K562 (cell line): ENCODE measurements around the gene CDC25B. TPM values are rescaled to one million over a fixed set of nuclear protein-coding genes. Genes with fewer than 3 reads are reported as not detected.

Experiments
- CHD7 ChIP-seq: fragments of 200-600 bp; sonication (generic); IDR thresholded peaks from one replicate; pipeline ENCODE4 v1.6.1; 2012; ENCODE audit warnings: mild to moderate bottlenecking, low read depth, low read length, inconsistent platforms
- CTCFL ChIP-seq: IDR thresholded peaks from 2 replicates; pipeline ENCODE4 v1.6.1; 2011; ENCODE audit warnings: borderline replicate concordance, low read depth, mild to moderate bottlenecking, moderate library complexity, low read length; ENCODE audit not compliant: insufficient read depth, poor library complexity, severe bottlenecking
- GABPB1 ChIP-seq: sonication (generic); formaldehyde crosslinking; IDR thresholded peaks from 2 replicates; pipeline ENCODE4 v1.8.0; 2022; ENCODE audit warnings: mild to moderate bottlenecking, missing genetic modification reagents
- GMEB1 ChIP-seq: fragments of 250-450 bp; sonication (Bioruptor Pico); IDR thresholded peaks from 2 replicates; pipeline ENCODE4 v1.4.0; 2020; ENCODE audit warnings: mild to moderate bottlenecking
- KLF6 ChIP-seq: fragments of 250-450 bp; sonication (Bioruptor Pico); IDR thresholded peaks from 2 replicates; pipeline ENCODE4 v1.4.0; 2020; ENCODE audit warnings: mild to moderate bottlenecking, moderate library complexity, borderline replicate concordance
- L3MBTL2 ChIP-seq: fragments of 450-650 bp; IDR thresholded peaks from 2 replicates; pipeline ENCODE4 v1.6.1; 2016; ENCODE audit warnings: mild to moderate bottlenecking, moderate library complexity
- SMARCB1 ChIP-seq: IDR thresholded peaks from 2 replicates; pipeline ENCODE4 v1.6.1; 2011; ENCODE audit warnings: improper control_type of control experiment, low read depth; ENCODE audit not compliant: insufficient read length
- polyA plus RNA-seq, 8 experiments: library from polyadenylated mRNA; depleted of rRNA in 4 of 8; stranded (reverse) in 5 of 8; unstranded in 3 of 8; fragments of >200 nt; fragmentation: Nextera tagmentation in 2 of 8; fragmentation: Illumina TruSeq in 1 of 8; extraction: Ambion mirVana in 2 of 8; extraction: Trizol in 1 of 8; gene quantifications; 2 replicates each; pipeline versions ENCODE4 v1.2.1 to v1.2.3, GENCODE V29; 2011 to 2014; ENCODE audit warnings: inconsistent platforms in 1 of 8, missing spikeins in 1 of 8
- total RNA-seq, 7 experiments: library from RNA; depleted of rRNA in 6 of 7; stranded (reverse); fragments of >200 nt in 6 of 7; fragmentation: Illumina TruSeq in 2 of 7; extraction: Trizol in 2 of 7; gene quantifications; 2 replicates each; pipeline versions ENCODE4 v1.2.1 to v1.2.3, GENCODE V29; 2011 to 2021; ENCODE audit warnings: low replicate concordance in 1 of 7

The CDC25B gene
- total and polyA plus RNA-seq, 9 of the 15 experiments (the other 6 are each of a cell fraction or from before 2014, with no cell fraction given) = 2.3 to 35.7 (median 9.5) TPM

DNA sequence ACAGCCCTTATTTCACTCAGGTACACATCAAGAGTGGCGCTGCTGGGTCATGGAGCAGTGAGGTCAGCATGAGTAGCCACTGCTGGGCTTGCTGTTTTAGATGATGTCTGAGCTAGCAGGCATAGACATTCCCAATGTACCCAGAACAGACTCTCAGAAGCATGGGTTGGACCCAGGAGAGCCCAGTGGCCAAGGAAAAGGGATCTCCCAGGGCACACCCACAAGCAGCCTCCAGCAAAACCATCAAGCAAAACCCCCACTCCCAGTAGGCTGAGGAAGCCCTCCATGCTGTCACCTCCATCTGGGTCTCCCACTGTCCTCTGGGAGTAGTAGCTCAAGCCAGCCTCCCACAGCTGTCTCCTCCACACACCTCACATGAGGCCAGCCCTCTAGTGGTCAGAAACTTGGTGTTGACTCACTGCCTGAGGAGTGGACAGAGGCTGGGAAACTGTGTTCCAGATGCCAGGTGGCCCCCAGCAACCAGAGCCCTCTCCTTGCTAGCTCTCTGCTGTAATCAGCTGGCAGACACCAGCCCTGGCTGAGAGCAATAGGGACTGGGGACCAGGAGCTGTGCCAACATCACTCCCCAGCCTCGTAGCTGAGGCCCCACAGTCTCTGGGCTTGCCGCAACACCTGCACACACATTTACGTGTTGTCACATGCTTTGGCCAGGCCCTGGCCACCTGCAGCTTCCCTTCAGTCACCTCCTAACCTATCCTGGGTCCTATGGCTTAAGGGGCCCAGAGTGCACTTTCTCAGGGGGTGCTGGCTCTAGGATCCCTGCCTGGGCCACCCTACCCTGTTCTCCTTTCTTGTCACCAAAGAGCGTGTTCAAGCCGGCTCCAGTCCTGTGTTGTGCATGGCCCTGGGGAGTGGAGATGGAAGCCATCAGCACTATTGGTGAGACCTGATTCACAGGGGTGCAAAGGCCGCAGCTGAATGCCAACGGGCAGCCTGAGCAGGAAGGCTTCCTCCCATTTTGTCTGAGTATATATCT, 22.3 kb downstream of the CDC25B start (continued):
- TF ChIP-seq KLF6 (CRISPR knock-in tag) (no peak), L3MBTL2 (peak; percentile 53; the same call in 1 of the 2 replicates), CTCFL (peak; percentile 64), GABPB1 (CRISPR knock-in tag) (0 out of 2 replicates have a peak, but pooled peaks have one; percentile 32), CHD7 (no peak), SMARCB1 (no peak), GMEB1 (CRISPR knock-in tag) (no peak)
